ENCODE results near the gene NKIRAS1. TPM values are rescaled to one million over a fixed set of nuclear protein-coding genes. Genes with fewer than 3 reads are reported as not detected.

The NKIRAS1 gene
- total RNA-seq, result 8.4 TPM
- long read RNA-seq, transcript NKIRAS1-206 (5 exons, 2,014 nt), result major isoform, 11 of 20 reads
- long read RNA-seq, partial matches to known transcripts, result 0 of 20 reads
- long read RNA-seq, other reads (novel, unspliced or antisense), result 9 of 20 reads

- TF ChIP-seq CTCF (IDR thresholded peaks at IDR 0.05), result peak; percentile 61
- peaks cover 31% of the 10 kb centered on the region for H3K4me1 ChIP-seq
- no peaks in the 10 kb centered on the region for H3K27me3 ChIP-seq
- peak within 1 kb of the TSS; percentile 94 for H3K4me3 ChIP-seq
- DNase-seq (peak; percentile 98), ATAC-seq (peak; percentile 99)
- H3K9me3 ChIP-seq, result no peaks in the 10 kb centered on the region
- intact Hi-C loops (cut with DNase I), result no loop called here
- H3K36me3 ChIP-seq, result peaks cover 40% of the 10 kb centered on the region
- peak within 1 kb of the TSS; percentile 93 for H3K27ac ChIP-seq
Observed at GRCh38 chr3:23916886-23917678, at the start of gene NKIRAS1, which contains the start of gene RPL15. Gene NKIRAS1, minus strand, starts transcription at chr3:23916990. Its CDS starts 6,086 bp downstream, at chr3:23910904. Gene RPL15, plus strand, starts transcription at chr3:23917132. Its CDS starts 728 bp downstream, at chr3:23917860.

DNA sequence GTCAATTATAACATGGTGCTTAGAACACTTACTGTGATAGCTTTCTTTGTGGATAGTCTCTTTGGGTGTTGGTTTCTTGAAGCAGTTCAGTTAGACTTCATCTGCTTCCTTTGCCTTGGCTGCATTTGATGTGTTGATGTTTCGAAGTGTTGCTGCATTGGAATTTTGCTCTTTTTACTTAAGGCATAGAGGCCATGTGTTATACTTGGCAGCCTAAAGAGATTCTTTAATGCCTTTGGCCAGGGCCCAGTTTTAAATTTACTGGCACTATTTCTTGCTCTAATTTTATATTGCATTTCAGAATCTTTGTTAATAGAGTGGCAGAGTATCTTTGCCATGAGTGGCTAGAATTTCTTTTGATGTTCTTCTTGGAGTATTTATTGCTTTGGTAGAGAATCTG, 49.5 kb upstream of the NKIRAS1 start:
- DNase-seq, result no peak
- intact Hi-C loops (cut with DNase I), result no loop called here
- H3K9me3 ChIP-seq, result no peaks in the 10 kb centered on the region
- no peak overlapping the region for H3K4me3 ChIP-seq
- peaks cover 97% of the 10 kb centered on the region for H3K36me3 ChIP-seq
- H3K27me3 ChIP-seq, result no peaks in the 10 kb centered on the region
- no peak for ATAC-seq
- TF ChIP-seq CTCF (IDR thresholded peaks at IDR 0.05), result no peak
- no peaks in the 10 kb centered on the region for H3K4me1 ChIP-seq
- H3K27ac ChIP-seq, result no peak overlapping the region

DNA sequence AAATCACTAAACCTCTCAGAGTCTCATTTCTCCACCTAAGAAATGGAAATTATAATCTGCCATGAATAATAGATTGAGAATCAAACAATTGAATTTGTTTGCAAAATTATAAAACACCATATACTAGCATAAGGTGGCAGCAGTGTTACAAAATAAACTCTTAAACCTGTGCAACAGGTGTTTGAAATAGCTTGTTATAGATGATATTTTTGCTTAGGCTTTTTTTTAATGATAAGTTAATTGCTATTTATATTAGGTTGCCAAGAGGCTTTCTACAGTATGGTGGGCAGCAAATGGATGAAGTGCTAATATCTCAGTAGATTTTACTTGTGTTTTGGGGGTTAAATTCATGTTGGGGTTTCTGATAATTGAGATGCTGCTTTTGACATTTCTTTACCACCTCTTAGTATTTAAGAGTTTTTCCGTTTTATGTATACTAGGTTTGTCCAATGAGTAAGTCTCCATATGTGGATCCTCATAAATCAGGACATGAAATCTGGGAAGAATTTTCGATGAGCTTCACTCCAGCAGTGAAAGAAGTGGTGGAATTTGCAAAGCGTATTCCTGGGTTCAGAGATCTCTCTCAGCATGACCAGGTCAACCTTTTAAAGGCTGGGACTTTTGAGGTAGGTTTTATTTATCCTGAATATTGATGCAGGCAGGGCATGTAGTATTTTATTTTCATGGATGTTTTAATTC, 47.9 kb upstream of the NKIRAS1 start:
- Histone ChIP-seq H3K4me3 (no peak overlapping the region), H3K36me3 (peaks cover 99% of the 10 kb centered on the region), H3K27me3 (no peaks in the 10 kb centered on the region), H3K9me3 (no peaks in the 10 kb centered on the region), H3K27ac (no peak overlapping the region), H3K4me1 (no peaks in the 10 kb centered on the region)
- TF ChIP-seq CTCF (IDR thresholded peaks at IDR 0.05), result no peak
- DNase-seq (no peak), ATAC-seq (no peak)
- intact Hi-C loops (cut with DNase I), result no loop called here

GRCh38 chr3:23961913-23962312, 45.1 kb upstream of the NKIRAS1 start:
- Histone ChIP-seq H3K4me1 (no peaks in the 10 kb centered on the region), H3K4me3 (no peak overlapping the region), H3K36me3 (peaks cover 76% of the 10 kb centered on the region), H3K27me3 (no peaks in the 10 kb centered on the region), H3K9me3 (no peaks in the 10 kb centered on the region), H3K27ac (no peak overlapping the region)
- TF ChIP-seq CTCF (IDR thresholded peaks at IDR 0.05), result no peak
- DNase-seq (no peak), ATAC-seq (no peak)
- intact Hi-C loops (cut with DNase I), result no loop called here

- Histone ChIP-seq H3K9me3 (no peaks in the 10 kb centered on the region), H3K27me3 (no peaks in the 10 kb centered on the region), H3K4me3 (no peak overlapping the region), H3K4me1 (no peaks in the 10 kb centered on the region), H3K27ac (no peak overlapping the region), H3K36me3 (peaks cover 68% of the 10 kb centered on the region)
- TF ChIP-seq CTCF (IDR thresholded peaks at IDR 0.05), result no peak
- ATAC-seq (no peak), DNase-seq (no peak)
- intact Hi-C loops (cut with DNase I), result no loop called here
Observed at GRCh38 chr3:23961066-23961465, 44.3 kb upstream of the NKIRAS1 start.
